Measurements from ENCODE around the gene MAT2A.

DNA sequence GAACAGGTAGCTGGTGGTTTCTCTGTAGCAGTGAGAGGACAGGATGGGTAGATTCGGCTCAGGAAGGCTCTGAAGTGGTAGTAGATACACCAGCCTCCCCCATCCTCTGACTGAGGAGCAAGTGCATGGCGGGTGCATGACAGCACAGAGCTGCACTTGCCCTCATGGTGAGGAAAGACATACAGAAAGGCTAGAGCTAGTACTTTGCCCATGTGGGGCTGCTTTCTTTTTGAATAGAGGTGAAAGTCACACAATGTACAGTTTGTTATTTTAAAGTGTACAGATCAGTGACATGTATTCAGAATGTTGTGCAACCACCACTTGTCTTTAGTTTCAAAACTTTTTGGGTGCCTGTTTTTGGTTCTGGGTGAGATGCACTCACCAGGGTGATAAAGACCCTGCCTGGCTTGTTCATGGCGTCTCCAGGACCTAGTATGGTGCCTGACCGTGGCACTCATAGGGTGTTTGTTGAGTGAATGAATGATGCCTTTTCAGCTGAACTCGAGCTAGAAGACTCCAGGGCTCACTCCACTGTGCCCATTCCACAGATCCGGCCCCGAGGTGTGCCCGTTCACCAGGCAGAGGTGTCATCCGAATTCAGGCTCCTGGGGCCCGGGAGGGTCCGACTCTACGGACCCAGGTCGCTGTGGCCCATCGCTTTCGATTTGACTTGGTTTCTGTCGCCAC lies 44.8 kb downstream of the MAT2A start:
- no peak for TF ChIP-seq BACH2 (CRISPR knock-in tag; IDR thresholded peaks at IDR 0.05; ENCODE audit: borderline replicate concordance)
- TF ChIP-seq ZNF70 (CRISPR knock-in tag; IDR thresholded peaks at IDR 0.05), result no peak
- TF ChIP-seq ZFP30 (CRISPR knock-in tag; IDR thresholded peaks at IDR 0.05), result no peak
- no peak for TF ChIP-seq ZNF565 (CRISPR knock-in tag; conservative IDR thresholded peaks at IDR 0.05; ENCODE audit: low read depth)
- TF ChIP-seq, protein P1, sequence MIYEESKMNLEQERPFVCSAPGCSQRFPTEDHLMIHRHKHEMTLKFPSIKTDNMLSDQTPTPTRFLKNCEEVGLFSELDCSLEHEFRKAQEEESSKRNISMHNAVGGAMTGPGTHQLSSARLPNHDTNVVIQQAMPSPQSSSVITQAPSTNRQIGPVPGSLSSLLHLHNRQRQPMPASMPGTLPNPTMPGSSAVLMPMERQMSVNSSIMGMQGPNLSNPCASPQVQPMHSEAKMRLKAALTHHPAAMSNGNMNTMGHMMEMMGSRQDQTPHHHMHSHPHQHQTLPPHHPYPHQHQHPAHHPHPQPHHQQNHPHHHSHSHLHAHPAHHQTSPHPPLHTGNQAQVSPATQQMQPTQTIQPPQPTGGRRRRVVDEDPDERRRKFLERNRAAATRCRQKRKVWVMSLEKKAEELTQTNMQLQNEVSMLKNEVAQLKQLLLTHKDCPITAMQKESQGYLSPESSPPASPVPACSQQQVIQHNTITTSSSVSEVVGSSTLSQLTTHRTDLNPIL (CRISPR knock-in tag; IDR thresholded peaks at IDR 0.05; ENCODE audit: low read depth), result no peak
- TF ChIP-seq TCF4 (CRISPR knock-in tag; IDR thresholded peaks at IDR 0.05; ENCODE audit: borderline replicate concordance), result no peak
- TF ChIP-seq, protein P2, sequence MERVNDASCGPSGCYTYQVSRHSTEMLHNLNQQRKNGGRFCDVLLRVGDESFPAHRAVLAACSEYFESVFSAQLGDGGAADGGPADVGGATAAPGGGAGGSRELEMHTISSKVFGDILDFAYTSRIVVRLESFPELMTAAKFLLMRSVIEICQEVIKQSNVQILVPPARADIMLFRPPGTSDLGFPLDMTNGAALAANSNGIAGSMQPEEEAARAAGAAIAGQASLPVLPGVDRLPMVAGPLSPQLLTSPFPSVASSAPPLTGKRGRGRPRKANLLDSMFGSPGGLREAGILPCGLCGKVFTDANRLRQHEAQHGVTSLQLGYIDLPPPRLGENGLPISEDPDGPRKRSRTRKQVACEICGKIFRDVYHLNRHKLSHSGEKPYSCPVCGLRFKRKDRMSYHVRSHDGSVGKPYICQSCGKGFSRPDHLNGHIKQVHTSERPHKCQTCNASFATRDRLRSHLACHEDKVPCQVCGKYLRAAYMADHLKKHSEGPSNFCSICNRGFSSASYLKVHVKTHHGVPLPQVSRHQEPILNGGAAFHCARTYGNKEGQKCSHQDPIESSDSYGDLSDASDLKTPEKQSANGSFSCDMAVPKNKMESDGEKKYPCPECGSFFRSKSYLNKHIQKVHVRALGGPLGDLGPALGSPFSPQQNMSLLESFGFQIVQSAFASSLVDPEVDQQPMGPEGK (CRISPR knock-in tag; IDR thresholded peaks at IDR 0.05; ENCODE audit: borderline replicate concordance), result no peak
- no peak for TF ChIP-seq ZC3H10 (CRISPR knock-in tag; IDR thresholded peaks at IDR 0.05)
- no peak for TF ChIP-seq RARB (CRISPR knock-in tag; IDR thresholded peaks at IDR 0.05)
- no peak for TF ChIP-seq OSR1 (CRISPR knock-in tag; IDR thresholded peaks at IDR 0.05)
- TF ChIP-seq PPARA (CRISPR knock-in tag; IDR thresholded peaks at IDR 0.05; ENCODE audit: borderline replicate concordance), result no peak
- no peak for TF ChIP-seq ZFP3 (CRISPR knock-in tag; IDR thresholded peaks at IDR 0.05)

All from SK-N-SH treated with all-trans-retinoic acid at 6 μM for 48 hours (cell line).